GM21390 (cell line): ENCODE data around the gene ENTPD6.
A peak's percentile ranks its signal among the peaks of the same experiment; 100 is the strongest.
"Not testable (repeated sequence)": the region's sequence is repeated elsewhere in the genome, so short reads cannot be mapped to it uniquely, and the experiment has no call there.

Experiments used
- ATAC-seq: cut with Tn5 transposase; IDR thresholded peaks from one replicate; pipeline ENCODE4 v1.9.1; 2021; ENCODE audit not compliant: unreplicated experiment

Gene ENTPD6

GRCh38 chr20:25239387-25240370 is 44.2 kb downstream of the ENTPD6 start:
- no peak for ATAC-seq

- not testable (repeated sequence) for ATAC-seq
Measured at GRCh38 chr20:25240851-25241658, 45.5 kb downstream of the ENTPD6 start.

- not testable (repeated sequence) for ATAC-seq
Measured at GRCh38 chr20:25241659-25241955, 46.1 kb downstream of the ENTPD6 start.

- no peak for ATAC-seq
Measured at GRCh38 chr20:25242231-25242630, 46.7 kb downstream of the ENTPD6 start.

GRCh38 chr20:25243416-25243979 is 48.0 kb downstream of the ENTPD6 start:
- no peak for ATAC-seq

GRCh38 chr20:25244976-25245375 is 49.5 kb downstream of the ENTPD6 start:
- ATAC-seq = no peak

- no peak for ATAC-seq
Measured at GRCh38 chr20:25245461-25245860, 49.9 kb downstream of the ENTPD6 start.

- peak; percentile 27 for ATAC-seq
Measured at GRCh38 chr20:25246182-25246999, 50.9 kb downstream of the ENTPD6 start.

- no peak for ATAC-seq
Measured at GRCh38 chr20:25247000-25247517, 51.5 kb downstream of the ENTPD6 start.

GRCh38 chr20:25247518-25247955 is 52.0 kb downstream of the ENTPD6 start:
- ATAC-seq = peak; percentile 35

- ATAC-seq = peak; percentile 56
Measured at GRCh38 chr20:25247956-25248785, 52.7 kb downstream of the ENTPD6 start, which contains the start of gene PYGB. Gene PYGB, plus strand, starts transcription at chr20:25248085. Its CDS starts 94 bp downstream, at chr20:25248179.

GRCh38 chr20:25248786-25249172 is 53.3 kb downstream of the ENTPD6 start:
- ATAC-seq = peak; percentile 4

GRCh38 chr20:25249198-25249931 is 53.9 kb downstream of the ENTPD6 start:
- ATAC-seq = no peak

- ATAC-seq = no peak
Measured at GRCh38 chr20:25250508-25250907, 55.0 kb downstream of the ENTPD6 start.

GRCh38 chr20:25251019-25251418 is 55.5 kb downstream of the ENTPD6 start:
- no peak for ATAC-seq

GRCh38 chr20:25251558-25251957 is 56.0 kb downstream of the ENTPD6 start:
- ATAC-seq = no peak

- ATAC-seq = no peak
Measured at GRCh38 chr20:25252230-25252651, 56.7 kb downstream of the ENTPD6 start.

GRCh38 chr20:25252686-25253421 is 57.3 kb downstream of the ENTPD6 start:
- ATAC-seq = no peak
